H9 (cell line): Measurements from ENCODE around the gene RAB3C. TPM values are rescaled to one million over a fixed set of nuclear protein-coding genes. Genes with fewer than 3 reads are reported as not detected.

Experiments used
- DNase-seq: peaks from one replicate; pipeline ENCODE4 v3.0.0-alpha.2; 2017
- H2AFZ ChIP-seq: one replicate; pipeline ENCODE4 v1.6.1; 2013; ENCODE audit warnings: mild to moderate bottlenecking, low read length, control low read depth, moderate library complexity
- H2AK5ac ChIP-seq: 2 replicates; pipeline ENCODE4 v1.6.1; 2013; ENCODE audit warnings: low read length, control low read depth, mixed read lengths; ENCODE audit not compliant: insufficient read length
- H2BK120ac ChIP-seq: one replicate; pipeline ENCODE4 v1.6.1; 2013; ENCODE audit warnings: low read depth, mild to moderate bottlenecking, low read length, control low read depth, inconsistent platforms; ENCODE audit not compliant: poor library complexity, severe bottlenecking
- H2BK12ac ChIP-seq: 2 replicates; pipeline ENCODE4 v1.6.1; 2013; ENCODE audit warnings: low read length, control low read depth, mixed read lengths, low read depth; ENCODE audit not compliant: insufficient read length
- H2BK15ac ChIP-seq: 2 replicates; pipeline ENCODE4 v1.6.1; 2013; ENCODE audit warnings: low read depth, low read length, control low read depth
- H2BK20ac ChIP-seq: one replicate; pipeline ENCODE4 v1.6.1; 2013; ENCODE audit warnings: low read depth, mild to moderate bottlenecking, low read length, control low read depth, inconsistent platforms; ENCODE audit not compliant: poor library complexity, severe bottlenecking
- H2BK5ac ChIP-seq: 2 replicates; pipeline ENCODE4 v1.6.1; 2013; ENCODE audit warnings: low read length, control low read depth, mixed read lengths; ENCODE audit not compliant: insufficient read length
- H3K14ac ChIP-seq: 2 replicates; pipeline ENCODE4 v1.6.1; 2013; ENCODE audit warnings: low read length, control low read depth; ENCODE audit not compliant: insufficient read depth
- H3K18ac ChIP-seq: 2 replicates; pipeline ENCODE4 v1.6.1; 2013; ENCODE audit warnings: low read depth, mild to moderate bottlenecking, mixed read lengths, low read length, control low read depth; ENCODE audit not compliant: insufficient read length
- H3K23ac ChIP-seq: 2 replicates; pipeline ENCODE4 v1.6.1; 2013; ENCODE audit warnings: low read length, control low read depth, mixed read lengths, low read depth; ENCODE audit not compliant: insufficient read length
- H3K23me2 ChIP-seq: 2 replicates; pipeline ENCODE4 v1.6.1; 2013; ENCODE audit warnings: low read depth, mild to moderate bottlenecking, mixed read lengths, low read length, control low read depth; ENCODE audit not compliant: insufficient read length, poor library complexity, severe bottlenecking
- H3K27ac ChIP-seq: 2 replicates; pipeline ENCODE4 v1.5.1; 2013; ENCODE audit warnings: low read length, control low read depth, mixed read lengths, low read depth; ENCODE audit not compliant: insufficient read length
- H3K27me3 ChIP-seq: 2 replicates; pipeline ENCODE4 v1.6.1; 2013; ENCODE audit warnings: low read length, control low read depth, inconsistent platforms; ENCODE audit not compliant: insufficient read depth
- H3K4ac ChIP-seq: 2 replicates; pipeline ENCODE4 v1.6.1; 2013; ENCODE audit warnings: low read depth, mild to moderate bottlenecking, control low read depth, inconsistent platforms, low read length, moderate library complexity
- H3K4me1 ChIP-seq: 2 replicates; pipeline ENCODE4 v1.6.1; 2013; ENCODE audit warnings: low read length, control low read depth, inconsistent platforms; ENCODE audit not compliant: insufficient read depth
- H3K4me2 ChIP-seq: 2 replicates; pipeline ENCODE4 v1.6.1; 2013; ENCODE audit warnings: low read length, control low read depth, mixed read lengths; ENCODE audit not compliant: insufficient read length, insufficient read depth
- H3K56ac ChIP-seq: 2 replicates; pipeline ENCODE4 v1.6.1; 2013; ENCODE audit warnings: low read depth, mild to moderate bottlenecking, mixed read lengths, low read length, control low read depth; ENCODE audit not compliant: insufficient read length
- H3K79me1 ChIP-seq: 2 replicates; pipeline ENCODE4 v1.6.1; 2013; ENCODE audit warnings: low read depth, mild to moderate bottlenecking, moderate library complexity, low read length, control low read depth, inconsistent platforms; ENCODE audit not compliant: insufficient read depth, poor library complexity, severe bottlenecking
- H3K79me2 ChIP-seq: 2 replicates; pipeline ENCODE4 v1.6.1; 2013; ENCODE audit warnings: low read length, control low read depth, inconsistent platforms; ENCODE audit not compliant: insufficient read depth
- H3K9ac ChIP-seq: 2 replicates; pipeline ENCODE4 v1.6.1; 2013; ENCODE audit warnings: low read length, control low read depth, mixed read lengths; ENCODE audit not compliant: insufficient read length; ENCODE audit errors: extremely low read depth
- H3K9me3 ChIP-seq: one replicate; pipeline ENCODE4 v1.6.1; 2013; ENCODE audit warnings: low read depth, low read length, inconsistent platforms; ENCODE audit not compliant: control insufficient read depth
- H3T11ph ChIP-seq: one replicate; pipeline ENCODE4 v1.6.1; 2013; ENCODE audit warnings: mild to moderate bottlenecking, low read length, control low read depth, inconsistent platforms
- H4K20me1 ChIP-seq: one replicate; pipeline ENCODE4 v1.6.1; 2013; ENCODE audit not compliant: control insufficient read depth, insufficient read length, insufficient read depth
- H4K5ac ChIP-seq: 2 replicates; pipeline ENCODE4 v1.6.1; 2013; ENCODE audit warnings: low read depth, mild to moderate bottlenecking, mixed read lengths, low read length, control low read depth; ENCODE audit not compliant: insufficient read length
- H4K8ac ChIP-seq: replicated peaks from 2 replicates; pipeline ENCODE4 v1.6.1; 2013; ENCODE audit warnings: low read length, control low read depth, mixed read lengths, low read depth; ENCODE audit not compliant: insufficient read length
- H4K91ac ChIP-seq: 2 replicates; pipeline ENCODE4 v1.6.1; 2013; ENCODE audit warnings: low read depth, mild to moderate bottlenecking, moderate library complexity, mixed read lengths, low read length, control low read depth; ENCODE audit not compliant: insufficient read length
- H3K27ac Mint-ChIP-seq, 3 experiments: 2 replicates in 2 of 3; 3 replicates in 1 of 3; pipeline ENCODE4 v1.8.0; 2020 to 2021; ENCODE audit warnings: mixed read lengths in 3 of 3, mild to moderate bottlenecking in 1 of 3, moderate library complexity in 1 of 3
- H3K27me3 Mint-ChIP-seq: 2 replicates; pipeline ENCODE4 v1.8.0; 2021; ENCODE audit warnings: low read depth, mild to moderate bottlenecking, moderate library complexity, mixed read lengths
- H3K36me3 Mint-ChIP-seq, 3 experiments: 2 replicates in 2 of 3; 3 replicates in 1 of 3; pipeline ENCODE4 v1.8.0; 2020 to 2021; ENCODE audit warnings: low read depth in 3 of 3, mixed read lengths in 3 of 3; ENCODE audit not compliant: insufficient read depth in 1 of 3
- H3K4me1 Mint-ChIP-seq, 2 experiments: 2 replicates each; pipeline ENCODE4 v1.8.0; 2020; ENCODE audit warnings: mixed read lengths in 2 of 2
- H3K4me3 Mint-ChIP-seq, 2 experiments: 2 replicates in 1 of 2; 3 replicates in 1 of 2; pipeline ENCODE4 v1.8.0; 2020 to 2021; ENCODE audit warnings: mild to moderate bottlenecking in 2 of 2, mixed read lengths in 2 of 2, moderate library complexity in 1 of 2
- H3K9me3 Mint-ChIP-seq, 2 experiments: 2 replicates in 1 of 2; 3 replicates in 1 of 2; pipeline ENCODE4 v1.8.0; 2020; ENCODE audit warnings: mild to moderate bottlenecking in 2 of 2, mixed read lengths in 2 of 2, moderate library complexity in 1 of 2
- WGBS: extraction: QIAGEN DNeasy Blood & Tissue Kit; methylation state at CpG from one replicate; pipeline ENCODE4 v1.1.7; 2013; ENCODE audit warnings: missing lambda C conversion rate, low lambda C conversion rate, mixed read lengths; ENCODE audit not compliant: insufficient read length; ENCODE audit errors: extremely low coverage; 5-methylcytosine and 5-hydroxymethylcytosine counted together
- total RNA-seq: library from RNA; stranded (reverse); gene quantifications from 2 replicates; pipeline ENCODE4 v1.2.1, GENCODE V29; 2021
- TF ChIP-seq, protein P1 (sequence below): fragments of 200-600 bp; sonication (generic); conservative IDR thresholded peaks from 3 replicates; pipeline ENCODE4 v1.8.0; 2021; ENCODE audit warnings: antibody characterized with exemption, mild to moderate bottlenecking

The RAB3C gene
- total RNA-seq, 1 experiment from 2014 or later = 16.3 TPM

DNA sequence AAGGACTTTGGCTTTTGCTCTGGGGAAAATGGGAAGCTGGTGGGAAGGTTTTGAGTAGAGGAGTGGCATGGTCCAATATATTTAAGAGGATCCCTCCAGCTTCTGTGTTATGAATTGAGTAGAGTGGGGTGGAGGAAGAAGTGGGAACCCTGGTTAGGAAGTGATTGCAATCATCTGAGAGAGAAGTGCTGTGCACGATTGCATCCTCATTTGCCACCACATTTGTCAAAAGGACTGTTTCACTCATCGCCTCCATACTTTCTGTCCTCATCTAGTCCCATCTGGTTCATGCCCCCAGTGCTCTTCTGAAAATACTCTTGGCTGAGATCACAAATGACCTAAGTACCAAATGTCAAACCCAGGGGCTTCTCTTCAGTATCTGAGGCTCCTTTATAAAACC, 192.1 kb downstream of the RAB3C start:
- Histone ChIP-seq H3K79me1 (no peaks in the 10 kb centered on the region), H3K23ac (no peak overlapping the region), H3K4me1 (no peaks in the 10 kb centered on the region), H4K20me1 (no peaks in the 10 kb centered on the region), H2AFZ (no peak overlapping the region), H2AK5ac (no peak overlapping the region), H3T11ph (no peak overlapping the region), H3K18ac (no peak overlapping the region), H2BK5ac (no peak overlapping the region), H3K4ac (no peak overlapping the region), H2BK120ac (no peak overlapping the region), H4K8ac (no peak overlapping the region), H3K4me2 (no peak overlapping the region), H3K27me3 (no peaks in the 10 kb centered on the region), H4K91ac (no peak overlapping the region), H4K5ac (no peak overlapping the region), H2BK20ac (no peak overlapping the region), H3K56ac (no peak overlapping the region), H3K9me3 (no peaks in the 10 kb centered on the region), H3K14ac (no peak overlapping the region), H2BK15ac (no peak overlapping the region), H3K23me2 (no peaks in the 10 kb centered on the region), H3K27ac (no peak overlapping the region), H3K9ac (no peak overlapping the region), H2BK12ac (no peak overlapping the region), H3K79me2 (no peaks in the 10 kb centered on the region)
- TF ChIP-seq, protein P1, sequence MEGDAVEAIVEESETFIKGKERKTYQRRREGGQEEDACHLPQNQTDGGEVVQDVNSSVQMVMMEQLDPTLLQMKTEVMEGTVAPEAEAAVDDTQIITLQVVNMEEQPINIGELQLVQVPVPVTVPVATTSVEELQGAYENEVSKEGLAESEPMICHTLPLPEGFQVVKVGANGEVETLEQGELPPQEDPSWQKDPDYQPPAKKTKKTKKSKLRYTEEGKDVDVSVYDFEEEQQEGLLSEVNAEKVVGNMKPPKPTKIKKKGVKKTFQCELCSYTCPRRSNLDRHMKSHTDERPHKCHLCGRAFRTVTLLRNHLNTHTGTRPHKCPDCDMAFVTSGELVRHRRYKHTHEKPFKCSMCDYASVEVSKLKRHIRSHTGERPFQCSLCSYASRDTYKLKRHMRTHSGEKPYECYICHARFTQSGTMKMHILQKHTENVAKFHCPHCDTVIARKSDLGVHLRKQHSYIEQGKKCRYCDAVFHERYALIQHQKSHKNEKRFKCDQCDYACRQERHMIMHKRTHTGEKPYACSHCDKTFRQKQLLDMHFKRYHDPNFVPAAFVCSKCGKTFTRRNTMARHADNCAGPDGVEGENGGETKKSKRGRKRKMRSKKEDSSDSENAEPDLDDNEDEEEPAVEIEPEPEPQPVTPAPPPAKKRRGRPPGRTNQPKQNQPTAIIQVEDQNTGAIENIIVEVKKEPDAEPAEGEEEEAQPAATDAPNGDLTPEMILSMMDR = no peak
- H3K9me3 Mint-ChIP-seq = no peaks in the 10 kb centered on the region
- no CpG with 5 or more reads among the region's 2 CpGs for WGBS
- no peak overlapping the region for H3K27ac Mint-ChIP-seq
- H3K36me3 Mint-ChIP-seq = no peaks in the 10 kb centered on the region
- no peak for DNase-seq
- H3K4me3 Mint-ChIP-seq = no peak overlapping the region
- H3K4me1 Mint-ChIP-seq = no peaks in the 10 kb centered on the region
- no peaks in the 10 kb centered on the region for H3K27me3 Mint-ChIP-seq
